Measurements from ENCODE around the gene PKDCC. TPM values are rescaled to one million over a fixed set of nuclear protein-coding genes. Genes with fewer than 3 reads are reported as not detected.
A peak's percentile ranks its signal among the peaks of the same experiment; 100 is the strongest.

PKDCC gene
- total RNA-seq, 1 donor from 2014 or later: 210 TPM

GRCh38 chr2:42092084-42092996, 44.5 kb downstream of the PKDCC start:
- no peaks in the 10 kb centered on the region for H3K36me3 ChIP-seq
- no peak for TF ChIP-seq CTCF (IDR thresholded peaks at IDR 0.05)
- no peaks in the 10 kb centered on the region for H3K27me3 ChIP-seq
- H3K9me3 ChIP-seq: no peaks in the 10 kb centered on the region
- intact Hi-C loops (cut with DNase I): no loop called here
- no peak for DNase-seq (ENCODE audit: low spot score in 2 of 2)
- H3K27ac ChIP-seq: no peak overlapping the region
- H3K4me1 ChIP-seq: peaks cover 0 to 5% of the 10 kb centered on the region in 2 donors
- no peak overlapping the region for H3K4me3 ChIP-seq

GRCh38 chr2:42094114-42094513, 46.3 kb downstream of the PKDCC start:
- intact Hi-C loops (cut with DNase I): no loop called here
- TF ChIP-seq CTCF (IDR thresholded peaks at IDR 0.05): no peak

GRCh38 chr2:42095923-42096408, 48.1 kb downstream of the PKDCC start:
- Histone ChIP-seq H3K27me3 (no peaks in the 10 kb centered on the region), H3K27ac (no peak overlapping the region), H3K36me3 (no peaks in the 10 kb centered on the region), H3K4me3 (no peak overlapping the region), H3K4me1 (peaks cover 0 to 18% of the 10 kb centered on the region in 2 donors), H3K9me3 (no peaks in the 10 kb centered on the region)
- TF ChIP-seq CTCF (IDR thresholded peaks at IDR 0.05): peak; percentile 67 to 88 (median 87)
- DNase-seq (ENCODE audit: low spot score in 2 of 2): peak in 1 of 2 donors; percentile 88
- intact Hi-C loops (cut with DNase I): loop anchor here (1.0 kb wide), 3 partner anchors 142 to 265 kb away; partner anchors contain the start of gene COX7A2L

More at GRCh38 chr2:42094114-42094513, 46.3 kb downstream of the PKDCC start:
- Histone ChIP-seq H3K36me3 (no peaks in the 10 kb centered on the region), H3K4me3 (no peak overlapping the region), H3K4me1 (peaks cover 0 to 13% of the 10 kb centered on the region in 2 donors), H3K27ac (no peak overlapping the region), H3K27me3 (no peaks in the 10 kb centered on the region), H3K9me3 (no peaks in the 10 kb centered on the region)
- DNase-seq (ENCODE audit: low spot score in 2 of 2): no peak

- peaks cover 0 to 27% of the 10 kb centered on the region in 2 donors for H3K4me1 ChIP-seq
- intact Hi-C loops (cut with DNase I): loop anchor here (1.0 kb wide), 3 partner anchors 141 to 264 kb away; partner anchors contain the start of gene COX7A2L
- no peak overlapping the region for H3K4me3 ChIP-seq
- no peaks in the 10 kb centered on the region for H3K9me3 ChIP-seq
- no peak for DNase-seq (ENCODE audit: low spot score in 2 of 2)
- H3K27ac ChIP-seq: peak overlapping the region; percentile 93 to 94
- H3K27me3 ChIP-seq: no peaks in the 10 kb centered on the region
- no peak for TF ChIP-seq CTCF (IDR thresholded peaks at IDR 0.05)
- no peaks in the 10 kb centered on the region for H3K36me3 ChIP-seq
These were observed 49.2 kb downstream of the PKDCC start for GRCh38 chr2:42096869-42097591.

- Histone ChIP-seq H3K4me3 (no peak overlapping the region), H3K9me3 (no peaks in the 10 kb centered on the region), H3K4me1 (peaks cover 0 to 37% of the 10 kb centered on the region in 2 donors), H3K27me3 (no peaks in the 10 kb centered on the region), H3K27ac (peak overlapping the region; percentile 93 to 94), H3K36me3 (no peaks in the 10 kb centered on the region)
- intact Hi-C loops (cut with DNase I): loop anchor here (1.0 kb wide), 1 partner anchor 70 kb away; the partner anchor contains the start of gene EML4
- peak in 1 of 2 donors; percentile 81 for DNase-seq (ENCODE audit: low spot score in 2 of 2)
- TF ChIP-seq CTCF (IDR thresholded peaks at IDR 0.05): no peak
These were observed 51.0 kb downstream of the PKDCC start for GRCh38 chr2:42098571-42099437.

Measured in ascending aorta (tissue), 2 donors.